Nephron progenitor cell (in vitro differentiated cells): ENCODE data around the gene ANLN.
"Not testable (repeated sequence)": the region's sequence is repeated elsewhere in the genome, so short reads cannot be mapped to it uniquely, and the experiment has no call there.

ENCODE experiments used
- DNase-seq: peaks from one replicate; pipeline ENCODE4 v3.0.0; 2021
- H3K27ac Mint-ChIP-seq: 2 replicates; pipeline ENCODE4 v1.8.0; 2021; ENCODE audit warnings: mild to moderate bottlenecking, moderate library complexity, mixed read lengths
- H3K27me3 Mint-ChIP-seq: 2 replicates; pipeline ENCODE4 v1.8.0; 2021; ENCODE audit warnings: mild to moderate bottlenecking, low read depth, mixed read lengths; ENCODE audit not compliant: poor library complexity
- H3K36me3 Mint-ChIP-seq: 2 replicates; pipeline ENCODE4 v1.8.0; 2021; ENCODE audit warnings: low read depth, mixed read lengths
- H3K4me1 Mint-ChIP-seq: 2 replicates; pipeline ENCODE4 v1.8.0; 2021; ENCODE audit warnings: mixed read lengths
- H3K4me3 Mint-ChIP-seq: 2 replicates; pipeline ENCODE4 v1.8.0; 2021; ENCODE audit warnings: mild to moderate bottlenecking, moderate library complexity, mixed read lengths
- H3K9me3 Mint-ChIP-seq: 2 replicates; pipeline ENCODE4 v1.8.0; 2021; ENCODE audit warnings: mild to moderate bottlenecking, moderate library complexity, mixed read lengths
- TF ChIP-seq, protein P1 (sequence below): fragments of 200-600 bp; sonication (generic); IDR thresholded peaks from 2 replicates; pipeline ENCODE4 v1.5.0; 2021; ENCODE audit warnings: antibody characterized with exemption

The ANLN gene

GRCh38 chr7:36464271-36464670 lies 74.6 kb downstream of the ANLN start:
- no peak for DNase-seq
- Mint-ChIP-seq H3K36me3 (peaks cover 5% of the 10 kb centered on the region), H3K4me3 (no peak overlapping the region), H3K9me3 (peaks cover 24% of the 10 kb centered on the region), H3K4me1 (peaks cover 14% of the 10 kb centered on the region), H3K27ac (no peak overlapping the region), H3K27me3 (peaks cover 7% of the 10 kb centered on the region)
- TF ChIP-seq, protein P1, sequence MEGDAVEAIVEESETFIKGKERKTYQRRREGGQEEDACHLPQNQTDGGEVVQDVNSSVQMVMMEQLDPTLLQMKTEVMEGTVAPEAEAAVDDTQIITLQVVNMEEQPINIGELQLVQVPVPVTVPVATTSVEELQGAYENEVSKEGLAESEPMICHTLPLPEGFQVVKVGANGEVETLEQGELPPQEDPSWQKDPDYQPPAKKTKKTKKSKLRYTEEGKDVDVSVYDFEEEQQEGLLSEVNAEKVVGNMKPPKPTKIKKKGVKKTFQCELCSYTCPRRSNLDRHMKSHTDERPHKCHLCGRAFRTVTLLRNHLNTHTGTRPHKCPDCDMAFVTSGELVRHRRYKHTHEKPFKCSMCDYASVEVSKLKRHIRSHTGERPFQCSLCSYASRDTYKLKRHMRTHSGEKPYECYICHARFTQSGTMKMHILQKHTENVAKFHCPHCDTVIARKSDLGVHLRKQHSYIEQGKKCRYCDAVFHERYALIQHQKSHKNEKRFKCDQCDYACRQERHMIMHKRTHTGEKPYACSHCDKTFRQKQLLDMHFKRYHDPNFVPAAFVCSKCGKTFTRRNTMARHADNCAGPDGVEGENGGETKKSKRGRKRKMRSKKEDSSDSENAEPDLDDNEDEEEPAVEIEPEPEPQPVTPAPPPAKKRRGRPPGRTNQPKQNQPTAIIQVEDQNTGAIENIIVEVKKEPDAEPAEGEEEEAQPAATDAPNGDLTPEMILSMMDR: no peak

- not testable (repeated sequence) for H3K27me3 Mint-ChIP-seq, DNase-seq, H3K4me3 Mint-ChIP-seq, H3K27ac Mint-ChIP-seq, H3K36me3 Mint-ChIP-seq
- peaks cover 24% of the 10 kb centered on the region for H3K9me3 Mint-ChIP-seq
- H3K4me1 Mint-ChIP-seq: peaks cover 14% of the 10 kb centered on the region
These were observed 76.3 kb downstream of the ANLN start for GRCh38 chr7:36466001-36466400.

- H3K27ac Mint-ChIP-seq: no peak overlapping the region
These were observed 78.9 kb downstream of the ANLN start for GRCh38 chr7:36468370-36469101.

DNA sequence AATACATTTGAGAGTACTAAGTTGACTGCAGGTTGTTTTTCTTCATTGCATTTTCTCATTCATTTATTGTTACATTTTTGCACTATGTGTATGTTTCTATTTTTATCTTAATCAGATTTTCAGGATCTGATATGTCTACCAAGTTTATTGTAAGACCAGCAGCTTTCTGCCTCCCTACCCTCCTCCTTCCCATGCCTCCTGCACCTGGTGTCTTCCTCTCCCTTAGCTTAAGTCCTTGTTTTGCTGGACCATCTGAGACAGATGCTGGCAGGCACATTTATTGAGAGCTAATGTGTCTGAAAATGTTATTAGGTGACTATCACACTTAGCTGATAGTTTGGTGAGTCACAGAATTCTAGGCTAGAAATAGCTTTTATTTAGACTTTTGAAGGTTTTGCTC lies 79.6 kb downstream of the ANLN start:
- Mint-ChIP-seq H3K9me3 (peaks cover 24% of the 10 kb centered on the region), H3K27ac (peak overlapping the region; percentile 38), H3K27me3 (peaks cover 3% of the 10 kb centered on the region), H3K36me3 (peaks cover 5% of the 10 kb centered on the region), H3K4me3 (no peak overlapping the region), H3K4me1 (peaks cover 2% of the 10 kb centered on the region)
- TF ChIP-seq, protein P1: no peak
- no peak for DNase-seq

More at GRCh38 chr7:36468370-36469101, 78.9 kb downstream of the ANLN start:
- peaks cover 24% of the 10 kb centered on the region for H3K9me3 Mint-ChIP-seq
- H3K4me3 Mint-ChIP-seq: no peak overlapping the region
- TF ChIP-seq, protein P1: no peak
- peaks cover 6% of the 10 kb centered on the region for H3K4me1 Mint-ChIP-seq
- peaks cover 5% of the 10 kb centered on the region for H3K36me3 Mint-ChIP-seq
- H3K27me3 Mint-ChIP-seq: no peaks in the 10 kb centered on the region
- DNase-seq: no peak

- TF ChIP-seq, protein P1: no peak
- H3K36me3 Mint-ChIP-seq: no peaks in the 10 kb centered on the region
- no peaks in the 10 kb centered on the region for H3K4me1 Mint-ChIP-seq
- H3K27me3 Mint-ChIP-seq: peaks cover 5% of the 10 kb centered on the region
- H3K9me3 Mint-ChIP-seq: peaks cover 6% of the 10 kb centered on the region
- no peak overlapping the region for H3K27ac Mint-ChIP-seq
- no peak for DNase-seq
- no peak overlapping the region for H3K4me3 Mint-ChIP-seq
These were observed 82.6 kb downstream of the ANLN start for GRCh38 chr7:36472141-36472729.

DNA sequence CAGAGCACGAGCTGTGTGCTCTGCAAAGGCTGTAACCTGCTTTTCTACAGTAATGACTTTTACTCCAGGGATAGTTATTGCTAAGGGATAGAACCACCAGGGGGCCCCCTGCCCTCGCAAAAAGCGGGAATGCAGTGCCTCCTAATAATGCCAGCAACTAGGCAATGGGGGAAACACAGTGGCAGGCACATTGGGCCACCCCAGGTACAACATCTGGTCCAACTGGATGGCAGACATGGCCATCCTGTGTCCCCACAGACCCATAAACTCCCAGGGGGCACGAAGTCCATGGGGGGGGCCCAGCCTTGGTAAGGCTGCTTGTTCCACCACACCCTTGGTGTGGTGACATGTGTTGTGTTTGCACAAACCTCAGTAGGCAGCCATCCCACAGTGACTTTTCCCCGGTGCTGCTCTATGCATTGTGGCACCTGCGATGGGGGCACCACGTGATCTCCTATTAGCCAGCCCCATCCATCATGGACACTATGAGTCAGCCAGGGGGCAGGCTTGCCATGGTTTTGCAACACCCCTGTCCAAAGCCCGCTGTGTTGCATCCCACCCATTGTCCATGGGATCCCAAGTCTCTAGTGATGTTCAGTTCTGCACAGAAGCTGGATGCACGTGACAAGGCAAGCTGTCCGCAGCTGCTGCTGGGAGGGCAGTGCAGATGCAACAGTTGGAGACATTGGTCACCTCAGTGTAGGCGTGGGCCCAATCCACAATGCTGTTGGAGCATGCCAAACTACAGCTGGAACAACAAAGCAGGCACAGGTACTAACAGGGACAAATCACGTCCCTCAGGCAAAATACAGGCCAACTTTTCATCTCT lies 84.0 kb downstream of the ANLN start:
- no peak overlapping the region for H3K27ac Mint-ChIP-seq
- H3K4me1 Mint-ChIP-seq: no peaks in the 10 kb centered on the region
- peaks cover 5% of the 10 kb centered on the region for H3K27me3 Mint-ChIP-seq
- H3K36me3 Mint-ChIP-seq: no peaks in the 10 kb centered on the region
- no peak overlapping the region for H3K4me3 Mint-ChIP-seq
- H3K9me3 Mint-ChIP-seq: no peaks in the 10 kb centered on the region
- TF ChIP-seq, protein P1: peak; percentile 75
- DNase-seq: peak; percentile 77
